KMS-11 (cell line): ENCODE measurements around the gene PSMA2.

Experiments used
- H2AFZ ChIP-seq: fragments of 200-600 bp; sonication (generic); 2 replicates; pipeline ENCODE4 v1.6.1; 2016; ENCODE audit warnings: antibody characterized with exemption, mixed run types, low read depth
- H3K27ac ChIP-seq: fragments of 200-600 bp; sonication (generic); 2 replicates; pipeline ENCODE4 v1.6.1; 2016; ENCODE audit warnings: mild to moderate bottlenecking, mixed run types
- H3K27me3 ChIP-seq: fragments of 200-600 bp; sonication (generic); 2 replicates; pipeline ENCODE4 v1.6.1; 2017; ENCODE audit warnings: mild to moderate bottlenecking, low read depth, mixed run types, moderate library complexity; ENCODE audit not compliant: insufficient read depth
- H3K36me3 ChIP-seq: fragments of 200-600 bp; sonication (generic); 2 replicates; pipeline ENCODE4 v1.6.1; 2017; ENCODE audit warnings: mild to moderate bottlenecking, mixed run types; ENCODE audit not compliant: insufficient read depth
- H3K4me1 ChIP-seq: fragments of 200-600 bp; sonication (generic); 2 replicates; pipeline ENCODE4 v1.6.1; 2016; ENCODE audit warnings: mild to moderate bottlenecking, low read depth, mixed run types; ENCODE audit not compliant: poor library complexity, severe bottlenecking
- H3K4me2 ChIP-seq: fragments of 200-600 bp; sonication (generic); 2 replicates; pipeline ENCODE4 v1.7.0; 2016; ENCODE audit warnings: mild to moderate bottlenecking, mixed run types
- H3K4me3 ChIP-seq: fragments of 200-600 bp; sonication (generic); IDR thresholded peaks from 2 replicates; pipeline ENCODE4 v1.6.1; 2017; ENCODE audit warnings: low read depth, low read length, mixed read lengths; ENCODE audit not compliant: insufficient read depth
- H3K79me2 ChIP-seq: fragments of 200-600 bp; sonication (generic); 2 replicates; pipeline ENCODE4 v1.6.1; 2016; ENCODE audit warnings: low read depth, mixed run types; ENCODE audit not compliant: insufficient read depth
- H3K9ac ChIP-seq: fragments of 200-600 bp; sonication (generic); 2 replicates; pipeline ENCODE4 v1.6.1; 2016; ENCODE audit warnings: mild to moderate bottlenecking, mixed run types
- H4K20me1 ChIP-seq: fragments of 200-600 bp; sonication (generic); 2 replicates; pipeline ENCODE4 v1.6.1; 2016; ENCODE audit warnings: mild to moderate bottlenecking, mixed run types; ENCODE audit not compliant: insufficient read depth
- TF ChIP-seq, protein P1 (sequence below): fragments of 200-600 bp; sonication (generic); conservative IDR thresholded peaks from 2 replicates; pipeline ENCODE4 v1.6.1; 2017; ENCODE audit warnings: low read depth, mild to moderate bottlenecking, antibody characterized with exemption, low read length, moderate library complexity, mixed read lengths

PSMA2 gene

DNA sequence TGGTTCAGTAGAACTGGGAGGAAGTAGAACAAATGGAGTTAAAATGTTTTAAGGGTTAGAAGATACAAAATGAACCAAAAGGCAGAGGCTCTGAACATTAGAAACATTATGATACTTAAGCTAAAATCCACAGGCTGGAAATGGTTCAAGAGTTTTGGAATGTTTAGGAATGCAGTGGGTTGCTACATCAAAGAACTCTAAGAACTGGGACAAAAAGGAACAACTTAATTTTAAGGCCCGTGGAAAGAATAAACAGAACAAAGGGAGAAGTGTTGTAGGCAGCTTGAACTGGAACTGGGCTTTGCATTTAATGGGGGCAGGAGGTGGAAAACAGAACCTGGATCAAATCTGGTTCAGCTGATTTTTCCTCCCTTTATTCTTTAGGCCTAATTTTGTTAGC is 16.6 kb downstream of the PSMA2 start:
- Histone ChIP-seq H3K27ac (peak overlapping the region; percentile 74; the same call in 1 of the 2 replicates), H3K4me1 (peaks cover 60% of the 10 kb centered on the region), H3K27me3 (no peaks in the 10 kb centered on the region), H3K36me3 (peaks cover 8% of the 10 kb centered on the region; the same call in 1 of the 2 replicates), H3K4me3 (no peak overlapping the region), H3K79me2 (peaks cover 9% of the 10 kb centered on the region; the same call in 1 of the 2 replicates), H3K4me2 (peak overlapping the region; percentile 62), H2AFZ (no peak overlapping the region), H3K9ac (no peak overlapping the region), H4K20me1 (no peaks in the 10 kb centered on the region)
- TF ChIP-seq, protein P1, sequence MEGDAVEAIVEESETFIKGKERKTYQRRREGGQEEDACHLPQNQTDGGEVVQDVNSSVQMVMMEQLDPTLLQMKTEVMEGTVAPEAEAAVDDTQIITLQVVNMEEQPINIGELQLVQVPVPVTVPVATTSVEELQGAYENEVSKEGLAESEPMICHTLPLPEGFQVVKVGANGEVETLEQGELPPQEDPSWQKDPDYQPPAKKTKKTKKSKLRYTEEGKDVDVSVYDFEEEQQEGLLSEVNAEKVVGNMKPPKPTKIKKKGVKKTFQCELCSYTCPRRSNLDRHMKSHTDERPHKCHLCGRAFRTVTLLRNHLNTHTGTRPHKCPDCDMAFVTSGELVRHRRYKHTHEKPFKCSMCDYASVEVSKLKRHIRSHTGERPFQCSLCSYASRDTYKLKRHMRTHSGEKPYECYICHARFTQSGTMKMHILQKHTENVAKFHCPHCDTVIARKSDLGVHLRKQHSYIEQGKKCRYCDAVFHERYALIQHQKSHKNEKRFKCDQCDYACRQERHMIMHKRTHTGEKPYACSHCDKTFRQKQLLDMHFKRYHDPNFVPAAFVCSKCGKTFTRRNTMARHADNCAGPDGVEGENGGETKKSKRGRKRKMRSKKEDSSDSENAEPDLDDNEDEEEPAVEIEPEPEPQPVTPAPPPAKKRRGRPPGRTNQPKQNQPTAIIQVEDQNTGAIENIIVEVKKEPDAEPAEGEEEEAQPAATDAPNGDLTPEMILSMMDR: no peak

DNA sequence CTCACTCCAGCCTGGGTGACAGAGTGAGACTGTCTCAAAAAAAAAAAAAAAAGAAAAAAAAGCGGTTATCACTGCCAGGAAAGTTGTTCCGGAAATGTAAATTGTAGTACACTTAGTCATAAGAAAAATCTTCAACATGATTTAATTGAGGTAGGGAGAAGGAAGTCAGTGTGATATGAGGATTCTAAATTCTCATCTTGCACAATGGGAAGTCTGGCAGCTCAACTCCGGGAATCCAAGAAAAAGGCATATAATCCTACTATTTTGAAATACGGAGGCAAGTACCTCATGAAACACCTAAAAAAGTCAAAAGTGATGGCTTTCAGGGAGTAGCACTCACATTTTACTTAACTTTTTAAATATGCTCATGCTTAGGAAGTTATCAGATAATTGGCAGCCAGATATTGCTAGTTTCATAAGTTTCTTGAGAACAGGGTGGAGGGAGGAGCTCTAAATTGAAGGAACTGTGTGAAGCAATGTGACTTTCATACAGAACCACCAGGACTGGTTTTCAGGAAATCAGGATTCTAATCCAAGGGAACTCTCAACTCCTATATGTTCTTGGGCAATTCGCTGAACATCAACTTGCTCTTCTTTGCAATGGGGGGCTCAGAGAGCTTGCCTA is 17.4 kb downstream of the PSMA2 start:
- TF ChIP-seq, protein P1: no peak
- H2AFZ ChIP-seq: no peak overlapping the region
- H3K4me3 ChIP-seq: no peak overlapping the region
- H3K36me3 ChIP-seq: peaks cover 8% of the 10 kb centered on the region; the same call in 1 of the 2 replicates
- H3K79me2 ChIP-seq: peaks cover 9% of the 10 kb centered on the region; the same call in 1 of the 2 replicates
- peaks cover 66% of the 10 kb centered on the region for H3K4me1 ChIP-seq
- H4K20me1 ChIP-seq: no peaks in the 10 kb centered on the region
- peak overlapping the region; percentile 62 for H3K4me2 ChIP-seq
- peak overlapping the region; percentile 17; the same call in 1 of the 2 replicates for H3K9ac ChIP-seq
- peak overlapping the region; percentile 74 for H3K27ac ChIP-seq
- no peaks in the 10 kb centered on the region for H3K27me3 ChIP-seq

DNA sequence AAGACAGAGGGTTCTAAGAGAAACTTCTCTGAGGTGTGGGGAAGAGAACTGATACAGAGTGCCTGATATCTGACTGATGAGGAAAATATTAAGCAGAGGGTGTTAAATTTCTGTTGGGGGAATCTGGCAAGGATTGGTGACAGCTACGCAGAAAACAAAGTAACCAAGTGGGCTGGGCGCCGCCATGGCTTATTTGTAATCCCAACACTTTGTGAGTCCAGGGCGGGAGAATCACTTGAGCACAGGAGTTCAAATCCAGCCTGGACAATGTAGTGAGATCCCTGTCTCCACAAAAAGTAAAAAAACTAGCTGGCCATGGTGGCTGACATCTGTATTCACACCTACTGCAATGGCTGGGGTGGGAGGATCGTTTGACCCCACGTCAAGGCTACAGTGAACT is 18.0 kb downstream of the PSMA2 start:
- TF ChIP-seq, protein P1: no peak
- Histone ChIP-seq H4K20me1 (no peaks in the 10 kb centered on the region), H3K27ac (peak overlapping the region; percentile 74), H3K27me3 (no peaks in the 10 kb centered on the region), H3K4me1 (peaks cover 66% of the 10 kb centered on the region), H3K9ac (peak overlapping the region; percentile 17; the same call in 1 of the 2 replicates), H3K4me2 (peak overlapping the region; percentile 62), H2AFZ (no peak overlapping the region), H3K36me3 (peaks cover 8% of the 10 kb centered on the region; the same call in 1 of the 2 replicates), H3K79me2 (peaks cover 9% of the 10 kb centered on the region; the same call in 1 of the 2 replicates), H3K4me3 (no peak overlapping the region)

DNA sequence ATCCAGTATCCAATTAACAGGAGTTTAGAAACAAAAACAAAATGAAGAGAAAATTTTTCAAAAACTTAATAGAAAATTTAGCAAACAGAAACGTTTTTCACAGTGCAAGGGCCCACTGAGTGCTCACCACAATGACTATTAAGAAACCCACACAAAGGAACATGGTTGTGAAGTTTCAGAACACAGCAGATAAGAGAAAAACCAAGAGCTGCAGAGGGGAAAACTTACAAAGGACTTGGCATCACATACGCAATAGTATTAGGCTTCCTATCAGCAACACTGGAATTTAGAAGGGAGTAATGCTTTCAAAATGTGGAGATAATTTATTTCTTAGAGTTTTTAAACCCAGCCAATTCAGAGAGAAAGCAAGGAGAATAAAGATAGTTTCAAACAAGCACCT is 18.4 kb downstream of the PSMA2 start:
- no peaks in the 10 kb centered on the region for H3K27me3 ChIP-seq
- H3K79me2 ChIP-seq: peaks cover 9% of the 10 kb centered on the region; the same call in 1 of the 2 replicates
- H3K4me1 ChIP-seq: peaks cover 66% of the 10 kb centered on the region
- no peaks in the 10 kb centered on the region for H4K20me1 ChIP-seq
- peak overlapping the region; percentile 17; the same call in 1 of the 2 replicates for H3K9ac ChIP-seq
- H3K27ac ChIP-seq: peak overlapping the region; percentile 74
- TF ChIP-seq, protein P1: no peak
- H2AFZ ChIP-seq: no peak overlapping the region
- H3K4me3 ChIP-seq: no peak overlapping the region
- peak overlapping the region; percentile 62 for H3K4me2 ChIP-seq
- H3K36me3 ChIP-seq: peaks cover 8% of the 10 kb centered on the region; the same call in 1 of the 2 replicates
